HEK293 (cell line): Measurements from ENCODE around the gene DUXA.

Experiments
- CTCF ChIA-PET: fragments of 350-600 bp; formaldehyde crosslinking; extraction: SDS; loops from one replicate; lab custom pipeline; 2021; ENCODE audit warnings: antibody characterized with exemption; lab: Yijun Ruan, JAX
- POLR2A ChIA-PET: fragments of 300-600 bp; formaldehyde crosslinking; extraction: SDS; loops from one replicate; lab custom pipeline; 2020; ENCODE audit warnings: antibody characterized with exemption, inconsistent platforms; lab: Yijun Ruan, JAX
- H3K27ac ChIP-seq: fragments of 200-500 bp; sonication (Bioruptor generic); 2 replicates; pipeline ENCODE4 v1.5.1; 2014; ENCODE audit warnings: low read depth, low read length, control low read depth, inconsistent platforms; ENCODE audit errors: extremely low read depth
- H3K36me3 ChIP-seq, 2 experiments: fragments of 200-500 bp in 1 of 2; sonication (Bioruptor generic) in 1 of 2; 1 replicate in 1 of 2; 2 replicates in 1 of 2; pipeline ENCODE4 v1.5.1; 2014 to 2017; ENCODE audit warnings: inconsistent platforms in 2 of 2, low read length in 2 of 2; ENCODE audit not compliant: control insufficient read depth in 2 of 2, insufficient read depth in 1 of 2
- H3K4me1 ChIP-seq: fragments of 200-500 bp; sonication (Bioruptor generic); 2 replicates; pipeline ENCODE4 v1.5.1; 2014; ENCODE audit warnings: mild to moderate bottlenecking, low read length, inconsistent platforms; ENCODE audit not compliant: control insufficient read depth, insufficient read depth
- H3K4me3 ChIP-seq: 2 replicates; pipeline ENCODE4 v1.5.1; 2011; ENCODE audit warnings: low read depth, mild to moderate bottlenecking, control low read depth, low read length, moderate library complexity
- H3K9me3 ChIP-seq: fragments of 200-500 bp; sonication (Bioruptor generic); 2 replicates; pipeline ENCODE4 v1.5.1; 2014; ENCODE audit warnings: low read depth, low read length, inconsistent platforms; ENCODE audit not compliant: control insufficient read depth, insufficient read depth
- EGR2 ChIP-seq: fragments of 450-650 bp; formaldehyde crosslinking; IDR thresholded peaks from 2 replicates; pipeline ENCODE4 v1.5.1; 2016; ENCODE audit warnings: low read depth, missing biosample characterization, missing genetic modification characterization
- FEZF1 ChIP-seq: fragments of 450-650 bp; formaldehyde crosslinking; IDR thresholded peaks from 2 replicates; pipeline ENCODE4 v1.5.1; 2016; ENCODE audit warnings: missing biosample characterization, missing genetic modification characterization
- GFI1B ChIP-seq: fragments of 450-650 bp; formaldehyde crosslinking; IDR thresholded peaks from 2 replicates; pipeline ENCODE4 v1.5.1; 2016; ENCODE audit warnings: missing biosample characterization, missing genetic modification characterization
- KLF1 ChIP-seq: fragments of 450-650 bp; formaldehyde crosslinking; IDR thresholded peaks from 2 replicates; pipeline ENCODE4 v1.5.1; 2016; ENCODE audit warnings: missing biosample characterization, missing genetic modification characterization
- KLF10 ChIP-seq: fragments of 450-650 bp; IDR thresholded peaks from 2 replicates; pipeline ENCODE4 v1.5.1; 2018; ENCODE audit warnings: missing biosample characterization, mild to moderate bottlenecking, missing genetic modification characterization
- MEIS1 ChIP-seq: sonication (generic); formaldehyde crosslinking; IDR thresholded peaks from 2 replicates; pipeline ENCODE4 v1.8.1; 2022; ENCODE audit warnings: missing genetic modification reagents, mild to moderate bottlenecking, borderline replicate concordance
- SP2 ChIP-seq: fragments of 450-650 bp; formaldehyde crosslinking; IDR thresholded peaks from 2 replicates; pipeline ENCODE4 v1.5.1; 2016; ENCODE audit warnings: missing biosample characterization, missing genetic modification characterization
- SP3 ChIP-seq: fragments of 450-650 bp; formaldehyde crosslinking; IDR thresholded peaks from 2 replicates; pipeline ENCODE4 v1.5.1; 2016; ENCODE audit warnings: missing biosample characterization, missing genetic modification characterization
- SP7 ChIP-seq: fragments of 450-650 bp; formaldehyde crosslinking; IDR thresholded peaks from 2 replicates; pipeline ENCODE4 v1.5.1; 2016; ENCODE audit warnings: missing biosample characterization, missing genetic modification characterization
- YY1 ChIP-seq: fragments of 450-650 bp; formaldehyde crosslinking; IDR thresholded peaks from 2 replicates; pipeline ENCODE4 v1.5.1; 2018; ENCODE audit warnings: missing biosample characterization, missing genetic modification characterization
- ZBTB26 ChIP-seq: fragments of 450-650 bp; formaldehyde crosslinking; optimal IDR thresholded peaks from 2 replicates; pipeline ENCODE3; 2016; ENCODE audit warnings: missing biosample characterization, mild to moderate bottlenecking, missing genetic modification characterization
- ZNF121 ChIP-seq: fragments of 450-650 bp; formaldehyde crosslinking; IDR thresholded peaks from 2 replicates; pipeline ENCODE4 v1.5.1; 2016; ENCODE audit warnings: missing biosample characterization, missing genetic modification characterization
- ZNF19 ChIP-seq: fragments of 450-650 bp; formaldehyde crosslinking; IDR thresholded peaks from 2 replicates; pipeline ENCODE4; 2016; ENCODE audit warnings: missing biosample characterization, missing genetic modification characterization, low read depth
- ZNF202 ChIP-seq: fragments of 450-650 bp; formaldehyde crosslinking; IDR thresholded peaks from 2 replicates; pipeline ENCODE4 v1.5.1; 2016; ENCODE audit warnings: missing biosample characterization, missing genetic modification characterization, borderline replicate concordance
- ZNF26 ChIP-seq: fragments of 450-650 bp; formaldehyde crosslinking; IDR thresholded peaks from 2 replicates; pipeline ENCODE4 v1.5.1; 2016; ENCODE audit warnings: missing biosample characterization, missing genetic modification characterization
- ZNF350 ChIP-seq: fragments of 450-650 bp; formaldehyde crosslinking; IDR thresholded peaks from 2 replicates; pipeline ENCODE4 v1.5.0; 2017; ENCODE audit warnings: missing biosample characterization, mild to moderate bottlenecking, missing genetic modification characterization
- ZNF366 ChIP-seq: fragments of 450-650 bp; formaldehyde crosslinking; conservative IDR thresholded peaks from 2 replicates; pipeline ENCODE4 v1.5.1; 2016; ENCODE audit warnings: missing biosample characterization, missing genetic modification characterization
- ZNF394 ChIP-seq: fragments of 450-650 bp; formaldehyde crosslinking; IDR thresholded peaks from 2 replicates; pipeline ENCODE4 v1.5.1; 2016; ENCODE audit warnings: missing biosample characterization, missing genetic modification characterization, mild to moderate bottlenecking, moderate library complexity, borderline replicate concordance
- ZNF426 ChIP-seq: fragments of 450-650 bp; formaldehyde crosslinking; IDR thresholded peaks from 2 replicates; pipeline ENCODE4 v1.5.1; 2017; ENCODE audit warnings: missing biosample characterization, missing genetic modification characterization, mild to moderate bottlenecking, inconsistent platforms, moderate library complexity
- ZNF48 ChIP-seq: fragments of 450-650 bp; formaldehyde crosslinking; IDR thresholded peaks from 2 replicates; pipeline ENCODE4 v1.5.1; 2016; ENCODE audit warnings: missing biosample characterization, missing genetic modification characterization
- ZNF558 ChIP-seq: fragments of 450-650 bp; formaldehyde crosslinking; IDR thresholded peaks from 2 replicates; pipeline ENCODE4 v1.5.1; 2016; ENCODE audit warnings: missing biosample characterization, missing genetic modification characterization
- ZNF561 ChIP-seq: fragments of 450-650 bp; IDR thresholded peaks from 2 replicates; pipeline ENCODE4 v1.5.1; 2018; ENCODE audit warnings: missing biosample characterization, missing genetic modification characterization, borderline replicate concordance
- ZNF626 ChIP-seq: fragments of 450-650 bp; sonication (Bioruptor Pico); formaldehyde crosslinking; IDR thresholded peaks from 2 replicates; pipeline ENCODE4 v1.5.1; 2018; ENCODE audit warnings: missing biosample characterization, missing genetic modification characterization, inconsistent platforms
- ZNF670 ChIP-seq: fragments of 450-650 bp; formaldehyde crosslinking; IDR thresholded peaks from 2 replicates; pipeline ENCODE4 v1.5.1; 2016; ENCODE audit warnings: missing biosample characterization, missing genetic modification characterization, low read depth
- ZNF768 ChIP-seq: fragments of 450-650 bp; formaldehyde crosslinking; IDR thresholded peaks from 2 replicates; pipeline ENCODE4 v1.5.1; 2018; ENCODE audit warnings: missing biosample characterization, mild to moderate bottlenecking, missing genetic modification characterization
- ZNF791 ChIP-seq: fragments of 450-650 bp; formaldehyde crosslinking; IDR thresholded peaks from 2 replicates; pipeline ENCODE4 v1.5.1; 2016; ENCODE audit warnings: missing biosample characterization, missing genetic modification characterization
- ZXDB ChIP-seq: fragments of 450-650 bp; formaldehyde crosslinking; IDR thresholded peaks from 2 replicates; pipeline ENCODE4 v1.5.1; 2016; ENCODE audit warnings: missing biosample characterization, missing genetic modification characterization
- TF ChIP-seq, protein P1 (sequence below): fragments of 450-650 bp; formaldehyde crosslinking; conservative IDR thresholded peaks from 2 replicates; pipeline ENCODE4 v1.5.1; 2016; ENCODE audit warnings: low read depth, missing biosample characterization, missing genetic modification characterization
- TF ChIP-seq, protein P2 (sequence below): fragments of 450-650 bp; formaldehyde crosslinking; IDR thresholded peaks from 2 replicates; pipeline ENCODE4 v1.5.1; 2017; ENCODE audit warnings: missing biosample characterization, missing genetic modification characterization

The DUXA gene

GRCh38 chr19:57191141-57192076 lies 24.1 kb upstream of the DUXA start, which contains the start of gene ZNF264 (continued):
- TF ChIP-seq ZNF26 (tag by site-specific recombination) = no peak
- TF ChIP-seq KLF1 (tag by site-specific recombination) = peak; percentile 30
- TF ChIP-seq ZNF791 (tag by site-specific recombination) = no peak
- TF ChIP-seq, protein P1, sequence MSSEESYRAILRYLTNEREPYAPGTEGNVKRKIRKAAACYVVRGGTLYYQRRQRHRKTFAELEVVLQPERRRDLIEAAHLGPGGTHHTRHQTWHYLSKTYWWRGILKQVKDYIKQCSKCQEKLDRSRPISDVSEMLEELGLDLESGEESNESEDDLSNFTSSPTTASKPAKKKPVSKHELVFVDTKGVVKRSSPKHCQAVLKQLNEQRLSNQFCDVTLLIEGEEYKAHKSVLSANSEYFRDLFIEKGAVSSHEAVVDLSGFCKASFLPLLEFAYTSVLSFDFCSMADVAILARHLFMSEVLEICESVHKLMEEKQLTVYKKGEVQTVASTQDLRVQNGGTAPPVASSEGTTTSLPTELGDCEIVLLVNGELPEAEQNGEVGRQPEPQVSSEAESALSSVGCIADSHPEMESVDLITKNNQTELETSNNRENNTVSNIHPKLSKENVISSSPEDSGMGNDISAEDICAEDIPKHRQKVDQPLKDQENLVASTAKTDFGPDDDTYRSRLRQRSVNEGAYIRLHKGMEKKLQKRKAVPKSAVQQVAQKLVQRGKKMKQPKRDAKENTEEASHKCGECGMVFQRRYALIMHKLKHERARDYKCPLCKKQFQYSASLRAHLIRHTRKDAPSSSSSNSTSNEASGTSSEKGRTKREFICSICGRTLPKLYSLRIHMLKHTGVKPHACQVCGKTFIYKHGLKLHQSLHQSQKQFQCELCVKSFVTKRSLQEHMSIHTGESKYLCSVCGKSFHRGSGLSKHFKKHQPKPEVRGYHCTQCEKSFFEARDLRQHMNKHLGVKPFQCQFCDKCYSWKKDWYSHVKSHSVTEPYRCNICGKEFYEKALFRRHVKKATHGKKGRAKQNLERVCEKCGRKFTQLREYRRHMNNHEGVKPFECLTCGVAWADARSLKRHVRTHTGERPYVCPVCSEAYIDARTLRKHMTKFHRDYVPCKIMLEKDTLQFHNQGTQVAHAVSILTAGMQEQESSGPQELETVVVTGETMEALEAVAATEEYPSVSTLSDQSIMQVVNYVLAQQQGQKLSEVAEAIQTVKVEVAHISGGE (tag by site-specific recombination) = peak; percentile 95
- peak; percentile 75 for TF ChIP-seq ZXDB
- TF ChIP-seq YY1 = peak; percentile 72
- TF ChIP-seq SP3 (tag by site-specific recombination) = peak; percentile 59
- TF ChIP-seq KLF10 = 0 out of 2 replicates have a peak, but pooled peaks have one; percentile 31
- no peak for TF ChIP-seq ZNF202 (tag by site-specific recombination)
- TF ChIP-seq ZNF426 (tag by site-specific recombination) = no peak
- TF ChIP-seq ZNF561 = peak; percentile 78
- TF ChIP-seq SP7 (tag by site-specific recombination) = no peak
- TF ChIP-seq EGR2 (tag by site-specific recombination) = peak; percentile 45; the same call in 1 of the 2 replicates
- no peak for TF ChIP-seq ZNF558 (tag by site-specific recombination)
- TF ChIP-seq SP2 (tag by site-specific recombination) = peak; percentile 64
- peak; percentile 12; the same call in 1 of the 2 replicates for TF ChIP-seq ZNF394

DNA sequence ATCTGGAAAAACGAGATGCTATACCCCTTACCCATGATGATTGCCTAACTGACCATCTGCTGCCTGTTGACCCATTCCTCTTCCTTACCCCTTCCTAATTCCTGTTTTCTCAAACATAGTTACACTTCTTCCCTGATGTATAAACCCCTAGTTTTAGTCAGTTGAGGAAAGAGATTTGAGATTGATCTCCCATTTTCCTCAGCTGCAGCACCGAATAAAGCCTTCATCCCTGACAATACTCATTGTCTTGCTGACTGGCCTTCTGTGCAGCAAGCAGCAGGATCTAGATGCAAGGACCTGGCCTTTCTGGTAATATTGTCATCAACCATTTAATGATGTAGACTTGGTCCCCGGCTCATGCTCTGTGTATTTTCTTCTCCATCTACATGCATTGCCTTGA lies 23.0 kb upstream of the DUXA start:
- no peak overlapping the region for H3K27ac ChIP-seq
- H3K4me1 ChIP-seq = no peaks in the 10 kb centered on the region
- H3K36me3 ChIP-seq = peaks cover 20 to 25% of the 10 kb centered on the region in 2 experiments
- POLR2A ChIA-PET = interaction anchor here (0.8 to 2.1 kb wide), 2 partner anchors 12 to 160 kb away, joined by 3 to 17 read pairs; partner anchors contain the start of gene ZNF304
- peaks cover 6% of the 10 kb centered on the region; the same call in 1 of the 2 replicates for H3K9me3 ChIP-seq
- no peak overlapping the region for H3K4me3 ChIP-seq
- CTCF ChIA-PET = interaction anchor here (0.5 kb wide), 1 partner anchor 798 kb away, joined by 3 read pairs; no protein-coding TSS in a partner anchor
- TF ChIP-seq ZNF121 (tag by site-specific recombination) (no peak), ZNF350 (tag by site-specific recombination) (no peak), ZNF19 (no peak), MEIS1 (no peak), ZNF48 (tag by site-specific recombination) (no peak), GFI1B (no peak), ZNF670 (tag by site-specific recombination) (no peak), ZNF366 (tag by site-specific recombination) (no peak), ZBTB26 (tag by site-specific recombination) (no peak), ZNF768 (tag by site-specific recombination) (no peak), FEZF1 (tag by site-specific recombination) (no peak), ZNF626 (tag by site-specific recombination) (no peak)
- TF ChIP-seq, protein P2, sequence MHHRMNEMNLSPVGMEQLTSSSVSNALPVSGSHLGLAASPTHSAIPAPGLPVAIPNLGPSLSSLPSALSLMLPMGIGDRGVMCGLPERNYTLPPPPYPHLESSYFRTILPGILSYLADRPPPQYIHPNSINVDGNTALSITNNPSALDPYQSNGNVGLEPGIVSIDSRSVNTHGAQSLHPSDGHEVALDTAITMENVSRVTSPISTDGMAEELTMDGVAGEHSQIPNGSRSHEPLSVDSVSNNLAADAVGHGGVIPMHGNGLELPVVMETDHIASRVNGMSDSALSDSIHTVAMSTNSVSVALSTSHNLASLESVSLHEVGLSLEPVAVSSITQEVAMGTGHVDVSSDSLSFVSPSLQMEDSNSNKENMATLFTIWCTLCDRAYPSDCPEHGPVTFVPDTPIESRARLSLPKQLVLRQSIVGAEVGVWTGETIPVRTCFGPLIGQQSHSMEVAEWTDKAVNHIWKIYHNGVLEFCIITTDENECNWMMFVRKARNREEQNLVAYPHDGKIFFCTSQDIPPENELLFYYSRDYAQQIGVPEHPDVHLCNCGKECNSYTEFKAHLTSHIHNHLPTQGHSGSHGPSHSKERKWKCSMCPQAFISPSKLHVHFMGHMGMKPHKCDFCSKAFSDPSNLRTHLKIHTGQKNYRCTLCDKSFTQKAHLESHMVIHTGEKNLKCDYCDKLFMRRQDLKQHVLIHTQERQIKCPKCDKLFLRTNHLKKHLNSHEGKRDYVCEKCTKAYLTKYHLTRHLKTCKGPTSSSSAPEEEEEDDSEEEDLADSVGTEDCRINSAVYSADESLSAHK (tag by site-specific recombination) = no peak
